RPMI8226 (cell line): ENCODE measurements around the gene CTNNA1.
"Not testable (repeated sequence)": the region's sequence is repeated elsewhere in the genome, so short reads cannot be mapped to it uniquely, and the experiment has no call there.

Experiments
- DNase-seq: peaks from one replicate; pipeline ENCODE4 v3.0.0-alpha.2; 2015

Gene CTNNA1

GRCh38 chr5:138819081-138819480 is 65.9 kb downstream of the CTNNA1 start:
- DNase-seq, result no peak

DNA sequence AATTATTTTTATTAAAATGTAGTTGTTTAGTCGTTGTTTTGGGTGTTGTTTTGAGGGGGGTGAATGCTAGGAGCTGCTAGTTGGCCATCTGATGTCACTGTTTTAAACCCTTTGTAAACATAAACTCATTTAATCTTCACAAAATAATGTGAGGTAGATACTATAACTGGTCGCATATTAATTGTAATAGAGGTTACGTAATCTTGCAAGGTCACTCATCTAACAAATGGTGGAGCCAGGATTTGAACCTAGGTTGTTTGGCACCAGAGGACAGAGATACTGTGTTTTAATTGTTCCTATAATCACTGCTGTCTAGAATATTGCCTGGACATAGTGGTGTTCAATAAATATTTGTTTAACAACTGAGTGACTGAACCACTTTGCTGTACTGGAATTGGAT is 67.5 kb downstream of the CTNNA1 start:
- no peak for DNase-seq

DNA sequence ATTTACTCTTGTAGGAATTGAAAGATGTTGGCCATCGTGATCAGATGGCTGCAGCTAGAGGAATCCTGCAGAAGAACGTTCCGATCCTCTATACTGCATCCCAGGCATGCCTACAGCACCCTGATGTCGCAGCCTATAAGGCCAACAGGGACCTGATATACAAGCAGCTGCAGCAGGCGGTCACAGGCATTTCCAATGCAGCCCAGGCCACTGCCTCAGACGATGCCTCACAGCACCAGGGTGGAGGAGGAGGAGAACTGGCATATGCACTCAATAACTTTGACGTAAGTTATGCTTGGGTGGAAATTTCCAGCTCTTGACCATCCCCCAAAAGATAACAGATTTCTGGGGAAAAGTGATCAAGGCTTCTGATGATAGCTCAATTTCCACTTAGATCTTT is 71.3 kb downstream of the CTNNA1 start:
- DNase-seq, result no peak

GRCh38 chr5:138824924-138825863 is 72.0 kb downstream of the CTNNA1 start:
- peak; percentile 23 for DNase-seq

GRCh38 chr5:138828556-138828955 is 75.3 kb downstream of the CTNNA1 start:
- DNase-seq, result no peak

DNA sequence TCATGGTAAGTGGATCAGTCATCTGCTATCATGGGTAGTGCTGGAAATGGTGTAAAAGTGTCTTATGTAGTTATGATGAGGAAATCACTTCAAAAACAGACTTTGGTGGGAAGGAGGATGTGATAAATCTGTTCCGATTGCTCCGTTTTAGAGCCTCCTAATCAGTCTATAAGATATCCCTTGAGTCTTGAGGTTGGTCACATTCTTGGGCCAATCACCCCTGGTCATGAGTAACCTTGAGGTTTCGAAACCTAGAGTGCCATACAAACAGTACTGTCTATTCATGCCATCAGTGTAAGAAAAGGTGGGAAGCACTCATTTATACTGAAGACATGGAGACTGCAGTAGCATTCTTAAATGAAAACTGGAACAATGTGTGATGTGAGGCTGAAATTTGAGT is 76.1 kb downstream of the CTNNA1 start:
- DNase-seq, result no peak

DNA sequence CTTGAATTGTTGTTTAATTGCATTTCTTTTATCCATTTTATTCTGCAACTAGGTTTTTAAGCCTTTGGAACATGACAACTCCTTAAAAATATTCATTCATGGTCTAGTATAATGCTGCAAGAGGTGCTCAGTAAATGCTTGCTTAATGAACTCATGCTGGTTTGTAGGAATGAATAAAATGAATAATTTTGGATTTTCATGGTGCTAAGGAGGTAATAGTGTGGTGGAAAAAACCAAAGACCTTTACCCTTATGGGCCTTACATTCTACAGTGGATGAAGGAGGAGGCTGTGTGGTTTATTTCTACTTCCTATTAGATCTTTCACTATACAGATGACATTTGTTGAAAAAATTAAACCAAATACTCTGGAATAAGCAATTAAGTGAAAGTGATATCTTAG is 78.5 kb downstream of the CTNNA1 start:
- DNase-seq, result no peak

GRCh38 chr5:138832218-138832617 is 79.0 kb downstream of the CTNNA1 start:
- peak; percentile 5 for DNase-seq

- DNase-seq, result no peak
Measured at GRCh38 chr5:138833080-138833479, 79.9 kb downstream of the CTNNA1 start.

- no peak for DNase-seq
Measured at GRCh38 chr5:138833726-138834480, 80.7 kb downstream of the CTNNA1 start.

DNA sequence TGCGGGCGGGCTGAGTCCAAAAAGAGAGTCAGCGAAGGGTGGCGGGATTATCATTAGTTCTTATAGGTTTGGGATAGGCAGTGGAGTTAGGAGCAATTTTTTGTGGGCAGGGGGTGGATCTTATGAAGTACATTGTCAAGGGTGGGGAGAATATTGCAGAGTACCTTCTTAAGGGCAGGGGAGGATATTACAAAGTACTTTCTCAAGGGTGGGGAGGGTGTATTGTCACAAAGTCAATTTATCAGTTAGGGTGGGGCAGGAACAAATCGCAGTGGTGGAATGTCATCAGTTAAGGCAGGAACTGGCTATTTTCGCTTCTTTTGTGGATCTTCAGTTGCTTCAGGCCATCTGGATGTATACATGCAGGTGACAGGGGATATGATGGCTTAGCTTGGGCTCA is 81.6 kb downstream of the CTNNA1 start:
- not testable (repeated sequence) for DNase-seq

DNA sequence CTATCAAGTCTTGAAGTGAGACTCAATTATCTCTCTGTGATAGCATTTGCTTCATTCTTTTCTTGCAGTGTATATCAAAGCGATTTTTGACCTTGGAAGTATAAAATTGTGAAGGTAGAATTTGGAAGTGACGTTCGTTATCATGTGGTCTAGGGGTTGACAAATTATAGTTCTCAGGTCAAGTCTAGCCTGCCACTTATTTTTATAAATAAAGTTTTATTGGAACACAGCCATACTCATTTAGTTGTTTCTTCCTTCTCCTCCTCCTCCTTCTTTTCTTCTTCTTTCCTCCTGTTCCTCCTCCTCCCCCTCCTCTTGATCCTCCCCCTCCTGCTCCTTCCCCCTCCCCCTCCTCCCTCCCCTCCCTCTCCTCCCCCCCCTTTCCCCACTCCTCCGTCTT is 83.9 kb downstream of the CTNNA1 start:
- no peak for DNase-seq

DNA sequence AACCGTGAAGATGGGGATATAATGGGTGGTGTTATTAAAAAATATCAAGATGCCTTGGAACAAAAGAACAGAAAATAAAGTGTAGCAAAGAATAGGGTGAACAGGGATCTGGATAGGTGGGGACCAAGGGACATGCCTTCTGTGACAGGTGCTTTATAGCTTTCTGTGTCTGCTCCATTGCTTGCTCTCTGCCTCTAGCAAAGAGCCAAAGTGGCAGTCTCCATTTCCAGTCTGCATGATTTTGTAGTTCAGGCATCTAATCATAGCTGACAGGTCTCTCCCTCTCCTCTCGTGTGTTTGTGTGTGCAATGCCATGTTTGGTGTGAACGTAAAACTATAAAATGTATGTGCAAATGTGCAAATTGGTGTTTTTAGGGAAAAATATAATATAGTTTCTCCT is 86.9 kb downstream of the CTNNA1 start:
- DNase-seq, result no peak

DNA sequence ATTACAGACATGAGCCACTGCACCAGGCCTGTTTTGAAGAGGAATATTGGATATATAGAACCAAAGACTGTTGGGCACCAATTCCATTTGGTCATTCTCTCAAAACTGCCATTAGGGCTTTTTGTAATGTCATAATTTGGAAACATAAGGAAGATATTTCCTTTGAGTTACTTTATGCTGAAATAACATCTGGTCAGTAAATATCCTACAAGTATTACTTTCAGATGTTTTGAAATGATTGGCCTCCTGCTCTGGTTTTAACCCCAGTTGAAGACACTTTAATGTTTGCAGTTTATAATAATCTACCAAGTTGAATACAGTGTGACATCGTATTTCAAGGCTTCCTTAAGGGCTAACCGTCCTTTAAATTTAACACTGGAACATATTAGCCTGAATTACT is 88.3 kb downstream of the CTNNA1 start:
- no peak for DNase-seq

- no peak for DNase-seq
Measured at GRCh38 chr5:138843316-138844124, 90.3 kb downstream of the CTNNA1 start.

DNA sequence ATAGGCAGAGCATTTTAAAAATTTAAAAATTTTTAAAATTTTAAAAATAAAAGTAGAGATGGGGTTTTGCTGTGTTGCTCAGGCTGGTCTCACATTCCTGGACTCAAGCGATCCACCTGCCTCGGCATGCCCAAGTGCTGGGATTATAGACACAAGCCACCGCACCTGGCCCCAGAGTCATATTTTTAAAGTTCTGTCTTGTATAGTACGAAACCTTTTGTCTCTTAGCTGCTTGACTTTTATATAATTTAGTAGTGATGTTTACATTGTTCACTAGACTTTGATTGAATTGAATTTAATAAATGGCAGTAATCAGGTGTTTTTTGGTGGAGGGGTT is 90.9 kb downstream of the CTNNA1 start:
- DNase-seq, result no peak

GRCh38 chr5:138844812-138845513 is 91.7 kb downstream of the CTNNA1 start:
- no peak for DNase-seq

DNA sequence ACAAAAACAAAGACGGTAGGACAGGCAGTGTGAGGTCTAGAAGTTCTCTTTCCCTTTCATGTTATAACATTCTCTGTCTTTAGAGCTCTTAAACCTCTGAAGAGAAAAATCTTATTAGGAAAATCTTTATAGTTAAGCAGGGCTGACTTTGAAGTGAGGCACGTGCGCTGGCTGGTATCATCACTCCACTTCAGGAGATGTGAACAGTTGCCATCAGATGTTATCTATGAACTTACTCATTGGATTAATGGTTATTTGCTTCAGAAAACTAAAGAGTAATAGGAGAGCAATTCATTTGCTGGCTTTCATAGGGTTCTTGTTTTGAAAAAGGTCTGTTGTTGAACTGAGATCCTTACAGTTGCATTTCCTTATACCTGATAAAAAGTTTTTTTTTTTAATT is 96.2 kb downstream of the CTNNA1 start:
- DNase-seq, result no peak

- DNase-seq, result no peak
Measured at GRCh38 chr5:138849882-138850281, 96.7 kb downstream of the CTNNA1 start.

DNA sequence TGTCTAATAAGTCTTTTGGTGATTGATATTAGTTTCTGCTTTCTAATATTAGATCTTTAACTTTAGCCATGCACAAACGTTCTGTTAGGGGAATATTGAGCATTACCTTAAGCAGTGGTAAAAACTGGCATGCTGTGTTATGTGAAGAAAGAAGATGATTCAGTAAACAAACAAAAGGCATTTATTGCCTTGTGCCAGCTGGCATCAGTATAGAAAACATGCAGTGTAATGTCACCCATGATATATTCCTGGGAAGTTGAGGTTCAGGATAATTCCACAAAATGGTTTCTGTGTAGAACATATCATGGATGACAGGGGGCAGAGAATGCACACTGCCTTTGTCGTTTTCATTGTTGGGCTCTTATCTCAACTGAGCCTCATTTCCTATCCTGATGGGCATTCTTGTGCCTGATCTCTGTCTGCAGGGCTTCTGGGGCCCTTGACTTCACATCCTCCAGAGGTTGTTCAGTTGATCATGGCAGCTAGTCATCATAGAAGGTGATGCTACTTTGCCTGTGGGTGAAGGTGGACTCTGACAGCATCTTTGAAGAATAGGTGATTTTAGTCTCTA is 97.7 kb downstream of the CTNNA1 start:
- DNase-seq, result no peak

- no peak for DNase-seq
Measured at GRCh38 chr5:138853132-138853531, 99.9 kb downstream of the CTNNA1 start.

DNA sequence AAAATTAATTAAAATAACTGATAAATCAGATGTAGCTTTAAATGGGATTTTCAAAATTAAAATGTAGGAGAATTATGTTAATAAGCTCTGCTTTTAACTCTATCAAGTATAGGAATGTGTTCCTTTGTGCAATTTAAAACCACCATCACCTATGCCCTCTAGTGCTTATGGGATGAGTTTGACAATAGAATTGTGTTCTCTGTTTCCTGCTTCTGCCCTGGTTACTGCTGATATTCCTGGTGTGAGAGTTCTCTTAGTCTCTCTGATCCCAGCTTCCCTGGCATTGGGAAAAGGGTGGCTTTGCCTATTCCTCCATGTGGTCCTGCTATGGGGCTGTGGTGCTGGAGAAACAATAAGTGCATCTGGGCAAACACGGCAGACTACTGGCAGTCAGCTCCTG is 113.8 kb downstream of the CTNNA1 start:
- DNase-seq, result no peak
